Testis (tissue), 3 donors: Measurements from ENCODE around the gene AQP2. TPM values are rescaled to one million over a fixed set of nuclear protein-coding genes. Genes with fewer than 3 reads are reported as not detected.

Experiments used
- DNase-seq: peaks from one replicate; pipeline ENCODE4 v3.0.0-alpha.2; 2019
- H3K27ac ChIP-seq, 2 donors: fragments of 200-600 bp; sonication (generic); one replicate each; pipeline ENCODE4 v1.5.1; 2019
- H3K27me3 ChIP-seq: fragments of 200-600 bp; sonication (generic); one replicate; pipeline ENCODE4 v1.5.1; 2019
- H3K36me3 ChIP-seq: fragments of 200-600 bp; sonication (generic); one replicate; pipeline ENCODE4 v1.5.1; 2017; ENCODE audit warnings: low read depth; ENCODE audit errors: missing control alignments
- H3K4me1 ChIP-seq: fragments of 200-600 bp; sonication (generic); one replicate; pipeline ENCODE4 v1.5.1; 2019
- H3K4me3 ChIP-seq, 2 donors: fragments of 200-600 bp; sonication (generic); one replicate each; pipeline ENCODE4 v1.5.1; 2017 to 2019
- H3K9me3 ChIP-seq: fragments of 200-600 bp; sonication (generic); one replicate; pipeline ENCODE4 v1.5.1; 2017
- CTCF ChIP-seq, 3 experiments: fragments of 450-650 bp in 2 of 3; fragments of 200-600 bp in 1 of 3; sonication (generic) in 1 of 3; IDR thresholded peaks; one replicate each; pipeline ENCODE4 v1.5.1; 2016 to 2019; ENCODE audit warnings: antibody characterized with exemption in 3 of 3, mild to moderate bottlenecking in 2 of 3, moderate library complexity in 1 of 3
- POLR2A ChIP-seq: fragments of 450-650 bp; IDR thresholded peaks from one replicate; pipeline ENCODE4 v1.6.1; 2017; ENCODE audit warnings: antibody characterized with exemption, mild to moderate bottlenecking, moderate library complexity
- WGBS, 2 donors: methylation state at CpG; one replicate each; pipeline ENCODE4 v1.1.5; 2018; 5-methylcytosine and 5-hydroxymethylcytosine counted together
- intact Hi-C: fragments of 100-400 bp; cut with DNase I; formaldehyde crosslinking; loops from one replicate; pipeline ENCODE4 v1.15.1; 2023; ENCODE audit warnings: low total_unique reads
- polyA plus RNA-seq: library from polyadenylated mRNA; stranded (reverse); fragments of 350-450 nt; fragmentation: Illumina TruSeq; extraction: RNeasy Lipid Tissue Mini Kit (QIAGEN cat#74804); gene quantifications from one replicate; pipeline ENCODE4 v1.2.3, GENCODE V29; 2014; ENCODE audit warnings: low read depth, low replicate concordance; ENCODE audit not compliant: insufficient read depth
- total RNA-seq, 2 donors: library from RNA; depleted of rRNA; stranded (reverse); fragments of >200 nt; gene quantifications; one replicate each; pipeline ENCODE4 v1.2.3, GENCODE V29; 2016

The AQP2 gene
- total and polyA plus RNA-seq, 3 donors from 2014 or later, result 0.79 to 1.9 (median 1.1) TPM

- Histone ChIP-seq H3K9me3 (no peaks in the 10 kb centered on the region), H3K36me3 (no peaks in the 10 kb centered on the region), H3K27ac (no peak overlapping the region), H3K27me3 (no peaks in the 10 kb centered on the region), H3K4me3 (no peak overlapping the region), H3K4me1 (no peaks in the 10 kb centered on the region)
- DNase-seq, result no peak
- WGBS, 2 donors, result 87 to 91% methylated on average over 4 of the region's 4 CpGs
- intact Hi-C loops, result no loop called here
- TF ChIP-seq CTCF (IDR thresholded peaks at IDR 0.05), result no peak
- TF ChIP-seq POLR2A, result no peak
Observed at GRCh38 chr12:49990273-49990672, 39.7 kb downstream of the AQP2 start.

GRCh38 chr12:49998453-49998852 is 47.9 kb downstream of the AQP2 start:
- WGBS, 2 donors, result 87 to 100% methylated on average over 2 of the region's 2 CpGs
- H3K36me3 ChIP-seq, result no peaks in the 10 kb centered on the region
- H3K27me3 ChIP-seq, result no peaks in the 10 kb centered on the region
- no peaks in the 10 kb centered on the region for H3K4me1 ChIP-seq
- no peak overlapping the region for H3K27ac ChIP-seq
- intact Hi-C loops, result no loop called here
- no peak for TF ChIP-seq POLR2A
- no peak for TF ChIP-seq CTCF (IDR thresholded peaks at IDR 0.05)
- H3K9me3 ChIP-seq, result no peaks in the 10 kb centered on the region
- H3K4me3 ChIP-seq, result no peak overlapping the region
- no peak for DNase-seq

GRCh38 chr12:50003595-50003994 is 53.1 kb downstream of the AQP2 start:
- no peak for DNase-seq
- no peaks in the 10 kb centered on the region for H3K36me3 ChIP-seq
- 78 to 81% methylated on average over 2 of the region's 2 CpGs for WGBS, 2 donors
- no peaks in the 10 kb centered on the region for H3K4me1 ChIP-seq
- intact Hi-C loops, result no loop called here
- H3K27ac ChIP-seq, result no peak overlapping the region
- H3K27me3 ChIP-seq, result no peaks in the 10 kb centered on the region
- H3K4me3 ChIP-seq, result no peak overlapping the region
- TF ChIP-seq POLR2A (no peak), CTCF (IDR thresholded peaks at IDR 0.05) (no peak)
- no peaks in the 10 kb centered on the region for H3K9me3 ChIP-seq

- no peaks in the 10 kb centered on the region for H3K4me1 ChIP-seq
- H3K4me3 ChIP-seq, result no peak overlapping the region
- H3K9me3 ChIP-seq, result no peaks in the 10 kb centered on the region
- no peak overlapping the region for H3K27ac ChIP-seq
- DNase-seq, result no peak
- intact Hi-C loops, result no loop called here
- no peaks in the 10 kb centered on the region for H3K27me3 ChIP-seq
- no peak for TF ChIP-seq POLR2A
- no peak for TF ChIP-seq CTCF (IDR thresholded peaks at IDR 0.05)
- H3K36me3 ChIP-seq, result no peaks in the 10 kb centered on the region
Observed at GRCh38 chr12:50004696-50005095, 54.2 kb downstream of the AQP2 start.

- H3K9me3 ChIP-seq, result no peaks in the 10 kb centered on the region
- no peak for DNase-seq
- no peaks in the 10 kb centered on the region for H3K27me3 ChIP-seq
- H3K4me1 ChIP-seq, result no peaks in the 10 kb centered on the region
- 75 to 84% methylated on average over 3 of the region's 3 CpGs for WGBS, 2 donors
- no peak overlapping the region for H3K4me3 ChIP-seq
- TF ChIP-seq CTCF (IDR thresholded peaks at IDR 0.05) (no peak), POLR2A (no peak)
- no peak overlapping the region for H3K27ac ChIP-seq
- intact Hi-C loops, result no loop called here
- no peaks in the 10 kb centered on the region for H3K36me3 ChIP-seq
Observed at GRCh38 chr12:50005175-50005574, 54.6 kb downstream of the AQP2 start.
